Metanephros (tissue), 1 donor: ENCODE measurements around the gene PSMC4. TPM values are rescaled to one million over a fixed set of nuclear protein-coding genes. Genes with fewer than 3 reads are reported as not detected.

Experiments
- total RNA-seq: library from RNA; depleted of rRNA; stranded (reverse); fragments of >200 nt; gene quantifications from one replicate; pipeline ENCODE4 v1.2.3, GENCODE V29; 2014

Gene PSMC4
- 69.1 TPM for total RNA-seq

GRCh38 chr19:39970675-39971379 lies at the start of gene PSMC4:
Gene PSMC4, plus strand, starts transcription at chr19:39971165. Its CDS starts 38 bp downstream, at chr19:39971203.

GRCh38 chr19:39934584-39935363 lies 36.2 kb upstream of the PSMC4 start, which contains the start of gene FCGBP:
Gene FCGBP, minus strand, starts transcription at chr19:39934634.

GRCh38 chr19:39996811-39997637 lies 26.1 kb downstream of the PSMC4 start, which contains the start of gene ZNF546:
Gene ZNF546, plus strand, starts transcription at chr19:39997060. Its CDS starts 1,267 bp downstream, at chr19:39998327.

Other genes with a start within 250 kb of the PSMC4 start
- gene CLC, start 233.1 kb upstream of the PSMC4 start, total RNA-seq = 4.4 TPM
- gene LEUTX, start 192.3 kb upstream of the PSMC4 start, total RNA-seq = not detected
- gene DYRK1B, start 137.0 kb upstream of the PSMC4 start, total RNA-seq = 42.7 TPM
- 203 TPM for gene FBL, start 124.8 kb upstream of the PSMC4 start, total RNA-seq
- 16.8 TPM for gene FCGBP, start 36.5 kb upstream of the PSMC4 start, total RNA-seq
- 8.1 TPM for gene ZNF546, start 25.9 kb downstream of the PSMC4 start, total RNA-seq
- 35.7 TPM for gene ZNF780B, start 85.1 kb downstream of the PSMC4 start, total RNA-seq
- gene ZNF780A, start 119.8 kb downstream of the PSMC4 start, total RNA-seq = 26.0 TPM
- gene MAP3K10, start 220.3 kb downstream of the PSMC4 start, total RNA-seq = 9.1 TPM
- gene TTC9B, start 247.2 kb downstream of the PSMC4 start, total RNA-seq = not detected